Measurements from ENCODE around the gene RLN2. TPM values are rescaled to one million over a fixed set of nuclear protein-coding genes. Genes with fewer than 3 reads are reported as not detected.

RLN2 gene
- total RNA-seq, 1 experiment from 2014 or later = not detected

GRCh38 chr9:5263351-5264218, 40.9 kb downstream of the RLN2 start:
- no TSS peak for BruUV-seq (replicated peaks)
- TF ChIP-seq, protein P1, sequence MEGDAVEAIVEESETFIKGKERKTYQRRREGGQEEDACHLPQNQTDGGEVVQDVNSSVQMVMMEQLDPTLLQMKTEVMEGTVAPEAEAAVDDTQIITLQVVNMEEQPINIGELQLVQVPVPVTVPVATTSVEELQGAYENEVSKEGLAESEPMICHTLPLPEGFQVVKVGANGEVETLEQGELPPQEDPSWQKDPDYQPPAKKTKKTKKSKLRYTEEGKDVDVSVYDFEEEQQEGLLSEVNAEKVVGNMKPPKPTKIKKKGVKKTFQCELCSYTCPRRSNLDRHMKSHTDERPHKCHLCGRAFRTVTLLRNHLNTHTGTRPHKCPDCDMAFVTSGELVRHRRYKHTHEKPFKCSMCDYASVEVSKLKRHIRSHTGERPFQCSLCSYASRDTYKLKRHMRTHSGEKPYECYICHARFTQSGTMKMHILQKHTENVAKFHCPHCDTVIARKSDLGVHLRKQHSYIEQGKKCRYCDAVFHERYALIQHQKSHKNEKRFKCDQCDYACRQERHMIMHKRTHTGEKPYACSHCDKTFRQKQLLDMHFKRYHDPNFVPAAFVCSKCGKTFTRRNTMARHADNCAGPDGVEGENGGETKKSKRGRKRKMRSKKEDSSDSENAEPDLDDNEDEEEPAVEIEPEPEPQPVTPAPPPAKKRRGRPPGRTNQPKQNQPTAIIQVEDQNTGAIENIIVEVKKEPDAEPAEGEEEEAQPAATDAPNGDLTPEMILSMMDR (conservative IDR thresholded peaks at IDR 0.05; ENCODE audit: low read depth, low read length) = peak; percentile 40
- TF ChIP-seq EZH2 (IDR thresholded peaks at IDR 0.05; ENCODE audit: borderline replicate concordance, low read depth, low read length, poor library complexity, severe bottlenecking) = no peak
- H3K4me1 ChIP-seq (ENCODE audit: insufficient read depth, low read length, poor library complexity, severe bottlenecking) = no peaks in the 10 kb centered on the region
- H3K27ac ChIP-seq (ENCODE audit: low read depth, low read length, poor library complexity, severe bottlenecking) = no peak overlapping the region
- H3K9me3 ChIP-seq (ENCODE audit: low read depth, low read length, poor library complexity, severe bottlenecking) = no peaks in the 10 kb centered on the region
- intact Hi-C loops (cut with micrococcal nuclease; ENCODE audit: unreplicated experiment) = no loop called here
- ChIA-PET CTCF (interaction anchor here (0.5 to 0.9 kb wide), 2 partner anchors 77 to 395 kb away, joined by 4 to 8 read pairs; no protein-coding TSS in a partner anchor), POLR2A (ENCODE audit: low non-redundant PET) (no interaction called here)
- no peaks in the 10 kb centered on the region for H3K36me3 ChIP-seq (ENCODE audit: insufficient read depth, low read length, poor library complexity, severe bottlenecking)
- no peak overlapping the region for H3K4me3 ChIP-seq (ENCODE audit: low read depth, low read length, poor library complexity, severe bottlenecking)
- H3K27me3 ChIP-seq (replicated peaks; ENCODE audit: insufficient read depth, low read depth, low read length, poor library complexity) = no peaks in the 10 kb centered on the region
- peak; percentile 48 for DNase-seq (ENCODE audit: low spot score)

Other genes with a start within 250 kb of the RLN2 start
- not detected in 2 replicates for gene INSL6, start 119.1 kb downstream of the RLN2 start, total RNA-seq (2021)
- not detected in 2 replicates for gene INSL4, start 73.3 kb downstream of the RLN2 start, total RNA-seq (2021)
- not detected in 2 replicates for gene RLN1, start 35.2 kb upstream of the RLN2 start, total RNA-seq (2021)
- 30.9 and 38.4 TPM in 2 replicates for gene PLGRKT, start 133.2 kb upstream of the RLN2 start, total RNA-seq (2021)
- gene CD274, start 145.8 kb upstream of the RLN2 start, total RNA-seq (2021) = 0.33 and 0.62 TPM in 2 replicates
- gene PDCD1LG2, start 205.8 kb upstream of the RLN2 start, total RNA-seq (2021) = 0.37 and 0.47 TPM in 2 replicates

Data from A673 (cell line).